HCT116 (cell line): Measurements from ENCODE around the gene RTKN2.

Experiments used
- CTCF ChIP-seq, 3 experiments: fragments of 200-600 bp in 1 of 3; sonication (generic) in 1 of 3; IDR thresholded peaks in 2 of 3; conservative IDR thresholded peaks in 1 of 3; 2 replicates each; pipeline ENCODE4 v1.5.1; 2012 to 2017; ENCODE audit warnings: low read depth in 2 of 3, low read length in 2 of 3, antibody characterized with exemption in 1 of 3, borderline replicate concordance in 1 of 3, control low read depth in 1 of 3, mild to moderate bottlenecking in 1 of 3, mixed read lengths in 1 of 3, mixed run types in 1 of 3, moderate library complexity in 1 of 3; ENCODE audit not compliant: insufficient read depth in 1 of 3
- EZH2 ChIP-seq: fragments of 200-600 bp; sonication (generic); IDR thresholded peaks from 2 replicates; pipeline ENCODE4 v1.6.1; 2017; ENCODE audit warnings: antibody characterized with exemption, mixed run types
- MAX ChIP-seq: IDR thresholded peaks from 2 replicates; pipeline ENCODE4 v1.6.1; 2012
- POLR2A ChIP-seq: IDR thresholded peaks from 2 replicates; pipeline ENCODE4 v1.7.0; 2011; ENCODE audit warnings: borderline replicate concordance; ENCODE audit not compliant: insufficient read depth, insufficient read length; ENCODE audit errors: extremely low read depth
- POLR2AphosphoS5 ChIP-seq: IDR thresholded peaks from 2 replicates; pipeline ENCODE4 v1.6.1; 2011; ENCODE audit warnings: mild to moderate bottlenecking, low read depth, low read length, moderate library complexity
- RAD21 ChIP-seq: IDR thresholded peaks from 2 replicates; pipeline ENCODE4 v1.6.1; 2012; ENCODE audit warnings: low read depth, mild to moderate bottlenecking
- REST ChIP-seq: IDR thresholded peaks from 2 replicates; pipeline ENCODE4 v1.6.1; 2012; ENCODE audit warnings: low read depth
- SIN3A ChIP-seq: IDR thresholded peaks from 2 replicates; pipeline ENCODE4 v1.6.1; 2012; ENCODE audit warnings: low read depth
- YY1 ChIP-seq: IDR thresholded peaks from 2 replicates; pipeline ENCODE4 v1.6.1; 2011; ENCODE audit warnings: low read length, low read depth, moderate library complexity, mild to moderate bottlenecking; ENCODE audit not compliant: insufficient replicate concordance; ENCODE audit errors: extremely low read depth
- ZBTB33 ChIP-seq: IDR thresholded peaks from 2 replicates; pipeline ENCODE4 v1.6.1; 2011; ENCODE audit warnings: mild to moderate bottlenecking, low read length, moderate library complexity; ENCODE audit not compliant: insufficient replicate concordance; ENCODE audit errors: extremely low read depth
- ZFX ChIP-seq: fragments of 450-650 bp; IDR thresholded peaks from 2 replicates; pipeline ENCODE4 v1.6.1; 2017

GRCh38 chr10:62188021-62188616 is 80.5 kb downstream of the RTKN2 start:
- TF ChIP-seq ZFX (no peak), MAX (no peak), CTCF (IDR thresholded peaks at IDR 0.05 in 2 of 3, conservative IDR thresholded peaks at IDR 0.05 in 1 of 3; ENCODE audit: borderline replicate concordance in 1 of 3, insufficient read depth in 1 of 3, low read depth in 2 of 3, low read length in 2 of 3) (no peak), RAD21 (no peak), EZH2 (no peak), POLR2AphosphoS5 (no peak), POLR2A (no peak), SIN3A (no peak), REST (no peak), ZBTB33 (no peak), YY1 (no peak)
